ENCODE measurements around the gene DPH7. TPM values are rescaled to one million over a fixed set of nuclear protein-coding genes. Genes with fewer than 3 reads are reported as not detected.
"Not testable (repeated sequence)": the region's sequence is repeated elsewhere in the genome, so short reads cannot be mapped to it uniquely, and the experiment has no call there.

The DPH7 gene
- total RNA-seq, 1 donor from 2014 or later = 18.0 TPM

- peaks cover 4% of the 10 kb centered on the region for H3K36me3 ChIP-seq
- no peak for DNase-seq
- intact Hi-C loops (cut with micrococcal nuclease) = no loop called here
- no peaks in the 10 kb centered on the region for H3K9me3 ChIP-seq (replicated peaks)
- H3K4me1 ChIP-seq = peaks cover 46% of the 10 kb centered on the region
- no peak for TF ChIP-seq CTCF (IDR thresholded peaks at IDR 0.05; ENCODE audit: borderline replicate concordance)
- H3K27ac ChIP-seq (replicated peaks) = no peak overlapping the region
- H3K27me3 ChIP-seq (ENCODE audit: low read depth) = no peaks in the 10 kb centered on the region
- H3K4me3 ChIP-seq = no peak overlapping the region
Observed at GRCh38 chr9:137603879-137604278, 25.2 kb upstream of the DPH7 start.

- TF ChIP-seq CTCF (IDR thresholded peaks at IDR 0.05; ENCODE audit: borderline replicate concordance) = no peak
- peaks cover 34% of the 10 kb centered on the region for H3K4me1 ChIP-seq
- no peaks in the 10 kb centered on the region for H3K36me3 ChIP-seq
- H3K27ac ChIP-seq (replicated peaks) = no peak overlapping the region
- DNase-seq = no peak
- H3K9me3 ChIP-seq (replicated peaks) = no peaks in the 10 kb centered on the region
- intact Hi-C loops (cut with micrococcal nuclease) = no loop called here
- no peaks in the 10 kb centered on the region for H3K27me3 ChIP-seq (ENCODE audit: low read depth)
- no peak overlapping the region for H3K4me3 ChIP-seq
Observed at GRCh38 chr9:137602661-137603060, 23.9 kb upstream of the DPH7 start.

GRCh38 chr9:137598943-137599342 lies 20.2 kb upstream of the DPH7 start:
- no peak for TF ChIP-seq CTCF (IDR thresholded peaks at IDR 0.05; ENCODE audit: borderline replicate concordance)
- peaks cover 1% of the 10 kb centered on the region for H3K4me1 ChIP-seq
- no peaks in the 10 kb centered on the region for H3K9me3 ChIP-seq (replicated peaks)
- intact Hi-C loops (cut with micrococcal nuclease) = no loop called here
- no peaks in the 10 kb centered on the region for H3K36me3 ChIP-seq
- no peak overlapping the region for H3K27ac ChIP-seq (replicated peaks)
- no peak for DNase-seq
- H3K4me3 ChIP-seq = no peak overlapping the region
- H3K27me3 ChIP-seq (ENCODE audit: low read depth) = no peaks in the 10 kb centered on the region

GRCh38 chr9:137596577-137596976 lies 17.9 kb upstream of the DPH7 start:
- H3K27ac ChIP-seq (replicated peaks); DNase-seq; intact Hi-C loops (cut with micrococcal nuclease); H3K4me1 ChIP-seq; H3K9me3 ChIP-seq (replicated peaks); H3K27me3 ChIP-seq (ENCODE audit: low read depth); H3K4me3 ChIP-seq; H3K36me3 ChIP-seq: not testable (repeated sequence)

GRCh38 chr9:137593176-137593575 lies 14.5 kb upstream of the DPH7 start:
- no peak for DNase-seq
- intact Hi-C loops (cut with micrococcal nuclease) = no loop called here
- peaks cover 3% of the 10 kb centered on the region for H3K36me3 ChIP-seq
- H3K4me3 ChIP-seq = no peak overlapping the region
- H3K27me3 ChIP-seq (ENCODE audit: low read depth) = no peaks in the 10 kb centered on the region
- no peak overlapping the region for H3K27ac ChIP-seq (replicated peaks)
- H3K9me3 ChIP-seq (replicated peaks) = no peaks in the 10 kb centered on the region
- peaks cover 19% of the 10 kb centered on the region for H3K4me1 ChIP-seq
- no peak for TF ChIP-seq CTCF (IDR thresholded peaks at IDR 0.05; ENCODE audit: borderline replicate concordance)

- Histone ChIP-seq H3K4me3 (no peak overlapping the region), H3K36me3 (peaks cover 7% of the 10 kb centered on the region), H3K27ac (replicated peaks) (no peak overlapping the region), H3K4me1 (peaks cover 19% of the 10 kb centered on the region), H3K9me3 (replicated peaks) (no peaks in the 10 kb centered on the region), H3K27me3 (ENCODE audit: low read depth) (no peaks in the 10 kb centered on the region)
- TF ChIP-seq CTCF (IDR thresholded peaks at IDR 0.05; ENCODE audit: borderline replicate concordance) = no peak
- DNase-seq = no peak
- intact Hi-C loops (cut with micrococcal nuclease) = no loop called here
Observed at GRCh38 chr9:137592767-137593166, 14.0 kb upstream of the DPH7 start.

Measured in left ventricle myocardium inferior (tissue), 1 donor.